Measurements from ENCODE around the gene MYL3.
"Not testable (repeated sequence)": the region's sequence is repeated elsewhere in the genome, so short reads cannot be mapped to it uniquely, and the experiment has no call there.

The MYL3 gene

GRCh38 chr3:46863261-46863782, at the start of gene MYL3:
TSS of gene MYL3 (minus strand) at chr3:46863444. CDS start at chr3:46863390, 54 bp downstream.
- DNase-seq (ENCODE audit: low read depth, low spot score): no peak
- no peak within 1 kb of the TSS for H3K4me3 ChIP-seq (ENCODE audit: low read depth, low read length)
- no peak for TF ChIP-seq CTCF (IDR thresholded peaks at IDR 0.05; ENCODE audit: insufficient read depth, low read length, missing control alignments)
- CTCF ChIA-PET: interaction anchor here (0.9 to 4.1 kb wide), 12 partner anchors 10 to 161 kb away, joined by 3 to 23 read pairs (median 6); partner anchors contain the start of gene PTH1R
- POLR2A ChIA-PET: no interaction called here

GRCh38 chr3:46912986-46913385, 49.7 kb upstream of the MYL3 start:
- POLR2A ChIA-PET: no interaction called here
- no peak for DNase-seq (ENCODE audit: low read depth, low spot score)
- no peak for TF ChIP-seq CTCF (IDR thresholded peaks at IDR 0.05; ENCODE audit: insufficient read depth, low read length, missing control alignments)
- CTCF ChIA-PET: interaction anchor here (0.8 to 4.7 kb wide), 15 partner anchors 9 to 411 kb away, joined by 3 to 34 read pairs (median 4); partner anchors contain the start of gene MYL3
- no peak overlapping the region for H3K4me3 ChIP-seq (ENCODE audit: low read depth, low read length)

GRCh38 chr3:46910914-46911313, 47.7 kb upstream of the MYL3 start:
- H3K4me3 ChIP-seq (ENCODE audit: low read depth, low read length); DNase-seq (ENCODE audit: low read depth, low spot score); POLR2A ChIA-PET: not testable (repeated sequence)
- CTCF ChIA-PET: interaction anchor here (1.9 to 4.7 kb wide), 5 partner anchors 11 to 205 kb away, joined by 6 to 34 read pairs (median 19); no protein-coding TSS in a partner anchor

- no peak overlapping the region for H3K4me3 ChIP-seq (ENCODE audit: low read depth, low read length)
- ChIA-PET POLR2A (no interaction called here), CTCF (interaction anchor here (0.6 to 4.7 kb wide), 50 partner anchors 7 to 468 kb away, joined by 3 to 75 read pairs (median 6); partner anchors contain the start of genes MYL3, NBEAL2, PTH1R and TMIE)
- DNase-seq (ENCODE audit: low read depth, low spot score): no peak
- no peak for TF ChIP-seq CTCF (IDR thresholded peaks at IDR 0.05; ENCODE audit: insufficient read depth, low read length, missing control alignments)
Observed at GRCh38 chr3:46910166-46910760, 47.0 kb upstream of the MYL3 start.

- peak; percentile 88 for TF ChIP-seq CTCF (IDR thresholded peaks at IDR 0.05; ENCODE audit: insufficient read depth, low read length, missing control alignments)
- H3K4me3 ChIP-seq (ENCODE audit: low read depth, low read length): no peak overlapping the region
- POLR2A ChIA-PET: no interaction called here
- peak; percentile 38 for DNase-seq (ENCODE audit: low read depth, low spot score)
- CTCF ChIA-PET: interaction anchor here (0.6 to 2.6 kb wide), 51 partner anchors 8 to 468 kb away, joined by 3 to 75 read pairs (median 6); partner anchors contain the start of genes MYL3, NBEAL2, PTH1R and TMIE
Observed at GRCh38 chr3:46909535-46910161, 46.4 kb upstream of the MYL3 start.

GRCh38 chr3:46908986-46909534, 45.8 kb upstream of the MYL3 start:
- H3K4me3 ChIP-seq (ENCODE audit: low read depth, low read length): no peak overlapping the region
- ChIA-PET POLR2A (no interaction called here), CTCF (interaction anchor here (0.7 to 2.6 kb wide), 46 partner anchors 8 to 469 kb away, joined by 3 to 75 read pairs (median 6); partner anchors contain the start of genes MYL3, NBEAL2, PTH1R and TMIE)
- DNase-seq (ENCODE audit: low read depth, low spot score): no peak
- no peak for TF ChIP-seq CTCF (IDR thresholded peaks at IDR 0.05; ENCODE audit: insufficient read depth, low read length, missing control alignments)

Measured in AG04449 (cell line).